Measurements from ENCODE around the gene S100A7A. TPM values are rescaled to one million over a fixed set of nuclear protein-coding genes. Genes with fewer than 3 reads are reported as not detected.
"Not testable (repeated sequence)": the region's sequence is repeated elsewhere in the genome, so short reads cannot be mapped to it uniquely, and the experiment has no call there.

The S100A7A gene
- total RNA-seq, 1 experiment from 2014 or later: not detected

- no peak for DNase-seq
- Mint-ChIP-seq H3K36me3 (ENCODE audit: insufficient read depth, unreplicated experiment) (no peaks in the 10 kb centered on the region), H3K27ac (ENCODE audit: unreplicated experiment) (no peak overlapping the region), H3K27me3 (ENCODE audit: insufficient read depth, unreplicated experiment) (peaks cover 33% of the 10 kb centered on the region), H3K4me3 (ENCODE audit: unreplicated experiment) (no peak overlapping the region), H3K4me1 (ENCODE audit: low read depth, unreplicated experiment) (no peaks in the 10 kb centered on the region), H3K9me3 (ENCODE audit: unreplicated experiment) (no peaks in the 10 kb centered on the region)
- Histone ChIP-seq H3K4me1 (no peaks in the 10 kb centered on the region), H3K27me3 (replicated peaks; ENCODE audit: control insufficient read depth, insufficient read depth, low read length) (no peaks in the 10 kb centered on the region; the same call in 1 of the 2 replicates), H3K36me3 (ENCODE audit: control insufficient read depth, insufficient read depth, low read length) (no peaks in the 10 kb centered on the region), H3K4me3 (ENCODE audit: low read depth, low read length) (no peak overlapping the region), H3K9me3 (no peaks in the 10 kb centered on the region)
- no TSS peak for BruUV-seq (replicated peaks)
- ChIA-PET CTCF (no interaction called here), POLR2A (no interaction called here)
- no peak for TF ChIP-seq CTCF (IDR thresholded peaks at IDR 0.05; ENCODE audit: insufficient read depth in 1 of 2, low read depth in 1 of 2, low read length in 1 of 2, severe bottlenecking in 1 of 2, unreplicated experiment in 1 of 2)
- intact Hi-C loops (cut with micrococcal nuclease; ENCODE audit: unreplicated experiment): no loop called here
Measured at GRCh38 chr1:153444078-153444477, 27.8 kb downstream of the S100A7A start.

- peaks cover 32% of the 10 kb centered on the region for H3K27me3 Mint-ChIP-seq (ENCODE audit: insufficient read depth, unreplicated experiment)
- no peak for TF ChIP-seq CTCF (IDR thresholded peaks at IDR 0.05; ENCODE audit: insufficient read depth in 1 of 2, low read depth in 1 of 2, low read length in 1 of 2, severe bottlenecking in 1 of 2, unreplicated experiment in 1 of 2)
- H3K36me3 Mint-ChIP-seq (ENCODE audit: insufficient read depth, unreplicated experiment): no peaks in the 10 kb centered on the region
- Histone ChIP-seq H3K27me3 (replicated peaks; ENCODE audit: control insufficient read depth, insufficient read depth, low read length) (no peaks in the 10 kb centered on the region; the same call in 1 of the 2 replicates), H3K9me3 (no peaks in the 10 kb centered on the region), H3K4me3 (ENCODE audit: low read depth, low read length) (no peak overlapping the region), H3K4me1 (no peaks in the 10 kb centered on the region), H3K36me3 (ENCODE audit: control insufficient read depth, insufficient read depth, low read length) (no peaks in the 10 kb centered on the region)
- DNase-seq: no peak
- intact Hi-C loops (cut with micrococcal nuclease; ENCODE audit: unreplicated experiment): no loop called here
- ChIA-PET CTCF (no interaction called here), POLR2A (no interaction called here)
- BruUV-seq (replicated peaks): no TSS peak
- H3K9me3 Mint-ChIP-seq (ENCODE audit: unreplicated experiment): no peaks in the 10 kb centered on the region
- H3K27ac Mint-ChIP-seq (ENCODE audit: unreplicated experiment): no peak overlapping the region
- H3K4me1 Mint-ChIP-seq (ENCODE audit: low read depth, unreplicated experiment): no peaks in the 10 kb centered on the region
- H3K4me3 Mint-ChIP-seq (ENCODE audit: unreplicated experiment): no peak overlapping the region
Measured at GRCh38 chr1:153447498-153448170, 31.3 kb downstream of the S100A7A start.

- H3K27me3 ChIP-seq (replicated peaks; ENCODE audit: control insufficient read depth, insufficient read depth, low read length); POLR2A ChIA-PET: not testable (repeated sequence)
- H3K27me3 Mint-ChIP-seq (ENCODE audit: insufficient read depth, unreplicated experiment): peaks cover 32% of the 10 kb centered on the region
Measured at GRCh38 chr1:153448851-153449250, 32.5 kb downstream of the S100A7A start.

More at GRCh38 chr1:153448851-153449250, 32.5 kb downstream of the S100A7A start:
- H3K36me3 Mint-ChIP-seq (ENCODE audit: insufficient read depth, unreplicated experiment); H3K27ac Mint-ChIP-seq (ENCODE audit: unreplicated experiment); H3K9me3 ChIP-seq; H3K36me3 ChIP-seq (ENCODE audit: control insufficient read depth, insufficient read depth, low read length); DNase-seq; CTCF ChIA-PET; BruUV-seq (replicated peaks); H3K4me1 Mint-ChIP-seq (ENCODE audit: low read depth, unreplicated experiment); H3K4me3 Mint-ChIP-seq (ENCODE audit: unreplicated experiment); intact Hi-C loops (cut with micrococcal nuclease; ENCODE audit: unreplicated experiment); H3K4me1 ChIP-seq; H3K9me3 Mint-ChIP-seq (ENCODE audit: unreplicated experiment); H3K4me3 ChIP-seq (ENCODE audit: low read depth, low read length): not testable (repeated sequence)
